22Rv1 (cell line): ENCODE measurements around the gene TMPRSS5.

Experiments
- ZFX ChIP-seq: fragments of 450-650 bp; IDR thresholded peaks from 2 replicates; pipeline ENCODE4 v1.6.1; 2017; ENCODE audit warnings: antibody characterized with exemption, borderline replicate concordance
- TF ChIP-seq, protein P1 (sequence below): fragments of 450-650 bp; IDR thresholded peaks from 2 replicates; pipeline ENCODE4 v1.5.1; 2017; ENCODE audit warnings: mild to moderate bottlenecking

- TF ChIP-seq, protein P1, sequence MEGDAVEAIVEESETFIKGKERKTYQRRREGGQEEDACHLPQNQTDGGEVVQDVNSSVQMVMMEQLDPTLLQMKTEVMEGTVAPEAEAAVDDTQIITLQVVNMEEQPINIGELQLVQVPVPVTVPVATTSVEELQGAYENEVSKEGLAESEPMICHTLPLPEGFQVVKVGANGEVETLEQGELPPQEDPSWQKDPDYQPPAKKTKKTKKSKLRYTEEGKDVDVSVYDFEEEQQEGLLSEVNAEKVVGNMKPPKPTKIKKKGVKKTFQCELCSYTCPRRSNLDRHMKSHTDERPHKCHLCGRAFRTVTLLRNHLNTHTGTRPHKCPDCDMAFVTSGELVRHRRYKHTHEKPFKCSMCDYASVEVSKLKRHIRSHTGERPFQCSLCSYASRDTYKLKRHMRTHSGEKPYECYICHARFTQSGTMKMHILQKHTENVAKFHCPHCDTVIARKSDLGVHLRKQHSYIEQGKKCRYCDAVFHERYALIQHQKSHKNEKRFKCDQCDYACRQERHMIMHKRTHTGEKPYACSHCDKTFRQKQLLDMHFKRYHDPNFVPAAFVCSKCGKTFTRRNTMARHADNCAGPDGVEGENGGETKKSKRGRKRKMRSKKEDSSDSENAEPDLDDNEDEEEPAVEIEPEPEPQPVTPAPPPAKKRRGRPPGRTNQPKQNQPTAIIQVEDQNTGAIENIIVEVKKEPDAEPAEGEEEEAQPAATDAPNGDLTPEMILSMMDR, result no peak
- no peak for TF ChIP-seq ZFX
Measured at GRCh38 chr11:113698515-113698914, 7.6 kb downstream of the TMPRSS5 start.
